HEK293 (cell line): ENCODE results near the gene XBP1.

ENCODE experiments used
- CTCF ChIA-PET: fragments of 350-600 bp; formaldehyde crosslinking; extraction: SDS; loops from one replicate; lab custom pipeline; 2021; ENCODE audit warnings: antibody characterized with exemption; lab: Yijun Ruan, JAX
- POLR2A ChIA-PET: fragments of 300-600 bp; formaldehyde crosslinking; extraction: SDS; loops from one replicate; lab custom pipeline; 2020; ENCODE audit warnings: antibody characterized with exemption, inconsistent platforms; lab: Yijun Ruan, JAX
- H3K27ac ChIP-seq: fragments of 200-500 bp; sonication (Bioruptor generic); 2 replicates; pipeline ENCODE4 v1.5.1; 2014; ENCODE audit warnings: low read depth, low read length, control low read depth, inconsistent platforms; ENCODE audit errors: extremely low read depth
- H3K36me3 ChIP-seq, 2 experiments: fragments of 200-500 bp in 1 of 2; sonication (Bioruptor generic) in 1 of 2; 1 replicate in 1 of 2; 2 replicates in 1 of 2; pipeline ENCODE4 v1.5.1; 2014 to 2017; ENCODE audit warnings: inconsistent platforms in 2 of 2, low read length in 2 of 2; ENCODE audit not compliant: control insufficient read depth in 2 of 2, insufficient read depth in 1 of 2
- H3K4me1 ChIP-seq: fragments of 200-500 bp; sonication (Bioruptor generic); 2 replicates; pipeline ENCODE4 v1.5.1; 2014; ENCODE audit warnings: mild to moderate bottlenecking, low read length, inconsistent platforms; ENCODE audit not compliant: control insufficient read depth, insufficient read depth
- H3K4me3 ChIP-seq: 2 replicates; pipeline ENCODE4 v1.5.1; 2011; ENCODE audit warnings: low read depth, mild to moderate bottlenecking, control low read depth, low read length, moderate library complexity
- H3K9me3 ChIP-seq: fragments of 200-500 bp; sonication (Bioruptor generic); 2 replicates; pipeline ENCODE4 v1.5.1; 2014; ENCODE audit warnings: low read depth, low read length, inconsistent platforms; ENCODE audit not compliant: control insufficient read depth, insufficient read depth
- BCL11A ChIP-seq: fragments of 450-650 bp; formaldehyde crosslinking; IDR thresholded peaks from 2 replicates; pipeline ENCODE4 v1.5.1; 2016; ENCODE audit warnings: low read depth, missing biosample characterization, missing genetic modification characterization
- BCL11B ChIP-seq: fragments of 450-650 bp; formaldehyde crosslinking; IDR thresholded peaks from 2 replicates; pipeline ENCODE4 v1.5.1; 2016; ENCODE audit warnings: low read depth, missing biosample characterization, missing genetic modification characterization
- IKZF3 ChIP-seq: fragments of 450-650 bp; IDR thresholded peaks from 2 replicates; pipeline ENCODE4 v1.5.0; 2018; ENCODE audit warnings: missing biosample characterization, mild to moderate bottlenecking, missing genetic modification characterization, moderate library complexity
- KLF16 ChIP-seq: fragments of 450-650 bp; formaldehyde crosslinking; IDR thresholded peaks from 2 replicates; pipeline ENCODE4 v1.5.1; 2017; ENCODE audit warnings: missing biosample characterization, missing genetic modification characterization
- KLF7 ChIP-seq: fragments of 450-650 bp; formaldehyde crosslinking; IDR thresholded peaks from 2 replicates; pipeline ENCODE4 v1.5.1; 2016; ENCODE audit warnings: missing biosample characterization, missing genetic modification characterization, borderline replicate concordance
- KLF9 ChIP-seq: fragments of 450-650 bp; formaldehyde crosslinking; IDR thresholded peaks from 2 replicates; pipeline ENCODE4 v1.5.1; 2016; ENCODE audit warnings: missing biosample characterization, missing genetic modification characterization, low read depth
- SP7 ChIP-seq: fragments of 450-650 bp; formaldehyde crosslinking; IDR thresholded peaks from 2 replicates; pipeline ENCODE4 v1.5.1; 2016; ENCODE audit warnings: missing biosample characterization, missing genetic modification characterization
- ZFP3 ChIP-seq: fragments of 450-650 bp; formaldehyde crosslinking; IDR thresholded peaks from 2 replicates; pipeline ENCODE4 v1.5.1; 2016; ENCODE audit warnings: low read depth, missing biosample characterization, missing genetic modification characterization
- ZNF211 ChIP-seq: fragments of 450-650 bp; formaldehyde crosslinking; IDR thresholded peaks from 2 replicates; pipeline ENCODE4 v1.5.1; 2016; ENCODE audit warnings: low read depth, missing biosample characterization, missing genetic modification characterization
- ZNF354C ChIP-seq: fragments of 450-650 bp; formaldehyde crosslinking; IDR thresholded peaks from 2 replicates; pipeline ENCODE4 v1.5.1; 2016; ENCODE audit warnings: missing biosample characterization, missing genetic modification characterization, low read depth, borderline replicate concordance
- ZNF391 ChIP-seq: fragments of 450-650 bp; formaldehyde crosslinking; IDR thresholded peaks from 2 replicates; pipeline ENCODE4 v1.5.1; 2016; ENCODE audit warnings: low read depth, missing biosample characterization, missing genetic modification characterization, borderline replicate concordance
- ZNF473 ChIP-seq: fragments of 450-650 bp; formaldehyde crosslinking; IDR thresholded peaks from 2 replicates; pipeline ENCODE4 v1.5.1; 2017; ENCODE audit warnings: missing biosample characterization, missing genetic modification characterization
- ZNF548 ChIP-seq: fragments of 450-650 bp; formaldehyde crosslinking; IDR thresholded peaks from 2 replicates; pipeline ENCODE4 v1.5.1; 2016; ENCODE audit warnings: missing biosample characterization, missing genetic modification characterization
- ZNF561 ChIP-seq: fragments of 450-650 bp; IDR thresholded peaks from 2 replicates; pipeline ENCODE4 v1.5.1; 2018; ENCODE audit warnings: missing biosample characterization, missing genetic modification characterization, borderline replicate concordance
- ZNF660 ChIP-seq: fragments of 450-650 bp; IDR thresholded peaks from 2 replicates; pipeline ENCODE4 v1.5.1; 2018; ENCODE audit warnings: missing biosample characterization, mild to moderate bottlenecking, missing genetic modification characterization
- ZNF664 ChIP-seq: fragments of 450-650 bp; formaldehyde crosslinking; IDR thresholded peaks from 2 replicates; pipeline ENCODE4 v1.5.1; 2016; ENCODE audit warnings: missing biosample characterization, missing genetic modification characterization
- TF ChIP-seq, protein P1 (sequence below): fragments of 450-650 bp; formaldehyde crosslinking; IDR thresholded peaks from 2 replicates; pipeline ENCODE4 v1.5.1; 2016; ENCODE audit warnings: missing biosample characterization, missing genetic modification characterization
- TF ChIP-seq, protein P2 (sequence below): fragments of 450-650 bp; formaldehyde crosslinking; IDR thresholded peaks from 2 replicates; pipeline ENCODE4 v1.5.1; 2016; ENCODE audit warnings: missing biosample characterization, missing genetic modification characterization
- TF ChIP-seq, protein P3 (sequence below): fragments of 450-650 bp; formaldehyde crosslinking; IDR thresholded peaks from 2 replicates; pipeline ENCODE4 v1.5.1; 2016; ENCODE audit warnings: missing biosample characterization, missing genetic modification characterization
- TF ChIP-seq, protein P4 (sequence below): fragments of 450-650 bp; formaldehyde crosslinking; IDR thresholded peaks from 2 replicates; pipeline ENCODE4; 2016; ENCODE audit warnings: missing biosample characterization, missing genetic modification characterization
- TF ChIP-seq, protein P5 (sequence below): fragments of 450-650 bp; formaldehyde crosslinking; IDR thresholded peaks from 2 replicates; pipeline ENCODE4 v1.5.1; 2016; ENCODE audit warnings: missing biosample characterization, missing genetic modification characterization
- TF ChIP-seq, protein P6 (sequence below): fragments of 450-650 bp; formaldehyde crosslinking; IDR thresholded peaks from 2 replicates; pipeline ENCODE4 v1.5.1; 2017; ENCODE audit warnings: missing biosample characterization, missing genetic modification characterization
- TF ChIP-seq, protein P7 (sequence below): fragments of 450-650 bp; formaldehyde crosslinking; IDR thresholded peaks from 2 replicates; pipeline ENCODE4 v1.5.1; 2016; ENCODE audit warnings: missing biosample characterization, missing genetic modification characterization, low read depth

XBP1 gene

DNA sequence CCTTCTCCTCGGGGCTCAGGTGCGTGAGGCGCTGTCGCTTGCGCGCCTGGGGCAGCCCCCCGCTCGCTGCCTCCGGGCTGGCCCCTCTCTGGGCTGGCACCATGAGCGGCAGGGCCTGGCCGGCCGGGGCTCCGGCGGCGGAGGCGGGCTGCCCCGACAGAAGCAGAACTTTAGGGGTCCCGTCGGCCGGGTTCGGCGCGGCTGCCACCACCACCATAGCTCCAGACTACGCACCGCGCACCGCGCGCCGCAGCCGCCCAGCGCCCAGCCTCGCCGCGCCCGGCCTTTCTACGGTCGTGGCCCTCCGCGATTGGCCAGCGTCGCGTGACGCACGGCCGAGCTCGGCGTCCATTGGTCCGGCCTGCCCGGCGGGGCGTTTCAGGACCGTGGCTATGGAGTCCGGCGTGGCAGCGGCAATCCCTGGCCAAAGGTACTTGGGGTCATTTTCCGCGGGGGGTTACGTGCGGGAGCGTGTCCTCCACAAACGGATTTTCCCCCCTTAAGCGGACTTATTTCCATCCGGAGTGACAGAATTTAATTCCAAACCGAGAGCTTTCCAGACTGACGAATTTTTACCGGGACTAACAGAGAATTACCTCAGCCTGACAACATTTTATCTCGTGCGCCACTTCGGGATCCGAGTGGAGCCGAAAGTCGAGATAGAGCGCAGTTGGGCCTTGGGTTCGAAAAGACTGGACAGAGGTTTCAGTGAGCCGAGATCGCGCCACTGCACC, at the start of gene XBP1:
Gene XBP1, minus strand, starts transcription at position 262 of the 734 bp plus-strand sequence.
- Histone ChIP-seq H3K4me1 (no peaks in the 10 kb centered on the region), H3K36me3 (peaks cover 31 to 36% of the 10 kb centered on the region in 2 experiments), H3K4me3 (peak within 1 kb of the TSS; percentile 86), H3K27ac (peak within 1 kb of the TSS; percentile 86), H3K9me3 (no peaks in the 10 kb centered on the region)
- ChIA-PET CTCF (interaction anchor here (0.5 to 1.0 kb wide), 5 partner anchors 11 to 245 kb away, joined by 3 to 4 read pairs (median 3); no protein-coding TSS in a partner anchor), POLR2A (interaction anchor here (0.5 to 3.1 kb wide), 28 partner anchors 8 to 881 kb away, joined by 3 to 25 read pairs (median 4); partner anchors contain the start of genes CCDC117 and PITPNB)
- TF ChIP-seq ZNF664 (tag by site-specific recombination) (no peak), ZNF548 (tag by site-specific recombination) (no peak), BCL11A (tag by site-specific recombination) (peak; percentile 44; the same call in 1 of the 2 replicates), KLF7 (tag by site-specific recombination) (no peak), ZNF211 (tag by site-specific recombination) (no peak), SP7 (tag by site-specific recombination) (peak; percentile 47; the same call in 1 of the 2 replicates), ZNF660 (tag by site-specific recombination) (peak; percentile 45), KLF16 (no peak; the same call in 1 of the 2 replicates), KLF9 (tag by site-specific recombination) (no peak), ZNF473 (tag by site-specific recombination) (no peak), ZFP3 (tag by site-specific recombination) (no peak), BCL11B (peak; percentile 65; the same call in 1 of the 2 replicates), IKZF3 (tag by site-specific recombination) (peak; percentile 80), ZNF561 (tag by site-specific recombination) (peak; percentile 37; the same call in 1 of the 2 replicates), ZNF354C (tag by site-specific recombination) (no peak), ZNF391 (tag by site-specific recombination) (no peak)
- TF ChIP-seq, protein P1, sequence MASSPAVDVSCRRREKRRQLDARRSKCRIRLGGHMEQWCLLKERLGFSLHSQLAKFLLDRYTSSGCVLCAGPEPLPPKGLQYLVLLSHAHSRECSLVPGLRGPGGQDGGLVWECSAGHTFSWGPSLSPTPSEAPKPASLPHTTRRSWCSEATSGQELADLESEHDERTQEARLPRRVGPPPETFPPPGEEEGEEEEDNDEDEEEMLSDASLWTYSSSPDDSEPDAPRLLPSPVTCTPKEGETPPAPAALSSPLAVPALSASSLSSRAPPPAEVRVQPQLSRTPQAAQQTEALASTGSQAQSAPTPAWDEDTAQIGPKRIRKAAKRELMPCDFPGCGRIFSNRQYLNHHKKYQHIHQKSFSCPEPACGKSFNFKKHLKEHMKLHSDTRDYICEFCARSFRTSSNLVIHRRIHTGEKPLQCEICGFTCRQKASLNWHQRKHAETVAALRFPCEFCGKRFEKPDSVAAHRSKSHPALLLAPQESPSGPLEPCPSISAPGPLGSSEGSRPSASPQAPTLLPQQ (tag by site-specific recombination) = peak; percentile 87; the same call in 1 of the 2 replicates
- TF ChIP-seq, protein P2, sequence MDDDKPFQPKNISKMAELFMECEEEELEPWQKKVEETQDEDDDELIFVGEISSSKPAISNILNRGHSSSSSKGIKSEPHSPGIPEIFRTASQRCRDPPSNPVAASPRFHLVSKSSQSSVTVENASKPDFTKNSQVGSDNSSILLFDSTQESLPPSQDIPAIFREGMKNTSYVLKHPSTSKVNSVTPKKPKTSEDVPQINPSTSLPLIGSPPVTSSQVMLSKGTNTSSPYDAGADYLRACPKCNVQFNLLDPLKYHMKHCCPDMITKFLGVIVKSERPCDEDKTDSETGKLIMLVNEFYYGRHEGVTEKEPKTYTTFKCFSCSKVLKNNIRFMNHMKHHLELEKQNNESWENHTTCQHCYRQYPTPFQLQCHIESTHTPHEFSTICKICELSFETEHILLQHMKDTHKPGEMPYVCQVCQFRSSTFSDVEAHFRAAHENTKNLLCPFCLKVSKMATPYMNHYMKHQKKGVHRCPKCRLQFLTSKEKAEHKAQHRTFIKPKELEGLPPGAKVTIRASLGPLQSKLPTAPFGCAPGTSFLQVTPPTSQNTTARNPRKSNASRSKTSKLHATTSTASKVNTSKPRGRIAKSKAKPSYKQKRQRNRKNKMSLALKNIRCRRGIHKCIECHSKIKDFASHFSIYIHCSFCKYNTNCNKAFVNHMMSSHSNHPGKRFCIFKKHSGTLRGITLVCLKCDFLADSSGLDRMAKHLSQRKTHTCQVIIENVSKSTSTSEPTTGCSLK (tag by site-specific recombination) = no peak
- TF ChIP-seq, protein P3, sequence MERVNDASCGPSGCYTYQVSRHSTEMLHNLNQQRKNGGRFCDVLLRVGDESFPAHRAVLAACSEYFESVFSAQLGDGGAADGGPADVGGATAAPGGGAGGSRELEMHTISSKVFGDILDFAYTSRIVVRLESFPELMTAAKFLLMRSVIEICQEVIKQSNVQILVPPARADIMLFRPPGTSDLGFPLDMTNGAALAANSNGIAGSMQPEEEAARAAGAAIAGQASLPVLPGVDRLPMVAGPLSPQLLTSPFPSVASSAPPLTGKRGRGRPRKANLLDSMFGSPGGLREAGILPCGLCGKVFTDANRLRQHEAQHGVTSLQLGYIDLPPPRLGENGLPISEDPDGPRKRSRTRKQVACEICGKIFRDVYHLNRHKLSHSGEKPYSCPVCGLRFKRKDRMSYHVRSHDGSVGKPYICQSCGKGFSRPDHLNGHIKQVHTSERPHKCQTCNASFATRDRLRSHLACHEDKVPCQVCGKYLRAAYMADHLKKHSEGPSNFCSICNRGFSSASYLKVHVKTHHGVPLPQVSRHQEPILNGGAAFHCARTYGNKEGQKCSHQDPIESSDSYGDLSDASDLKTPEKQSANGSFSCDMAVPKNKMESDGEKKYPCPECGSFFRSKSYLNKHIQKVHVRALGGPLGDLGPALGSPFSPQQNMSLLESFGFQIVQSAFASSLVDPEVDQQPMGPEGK = peak; percentile 82
- TF ChIP-seq, protein P4, sequence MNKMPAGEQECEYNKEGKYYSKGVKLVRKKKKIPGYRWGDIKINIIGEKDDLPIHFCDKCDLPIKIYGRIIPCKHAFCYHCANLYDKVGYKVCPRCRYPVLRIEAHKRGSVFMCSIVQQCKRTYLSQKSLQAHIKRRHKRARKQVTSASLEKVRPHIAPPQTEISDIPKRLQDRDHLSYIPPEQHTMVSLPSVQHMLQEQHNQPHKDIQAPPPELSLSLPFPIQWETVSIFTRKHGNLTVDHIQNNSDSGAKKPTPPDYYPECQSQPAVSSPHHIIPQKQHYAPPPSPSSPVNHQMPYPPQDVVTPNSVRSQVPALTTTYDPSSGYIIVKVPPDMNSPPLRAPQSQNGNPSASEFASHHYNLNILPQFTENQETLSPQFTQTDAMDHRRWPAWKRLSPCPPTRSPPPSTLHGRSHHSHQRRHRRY (tag by site-specific recombination) = no peak
- TF ChIP-seq, protein P5, sequence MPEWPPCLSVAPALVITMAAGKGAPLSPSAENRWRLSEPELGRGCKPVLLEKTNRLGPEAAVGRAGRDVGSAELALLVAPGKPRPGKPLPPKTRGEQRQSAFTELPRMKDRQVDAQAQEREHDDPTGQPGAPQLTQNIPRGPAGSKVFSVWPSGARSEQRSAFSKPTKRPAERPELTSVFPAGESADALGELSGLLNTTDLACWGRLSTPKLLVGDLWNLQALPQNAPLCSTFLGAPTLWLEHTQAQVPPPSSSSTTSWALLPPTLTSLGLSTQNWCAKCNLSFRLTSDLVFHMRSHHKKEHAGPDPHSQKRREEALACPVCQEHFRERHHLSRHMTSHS (tag by site-specific recombination) = no peak
- TF ChIP-seq, protein P6, sequence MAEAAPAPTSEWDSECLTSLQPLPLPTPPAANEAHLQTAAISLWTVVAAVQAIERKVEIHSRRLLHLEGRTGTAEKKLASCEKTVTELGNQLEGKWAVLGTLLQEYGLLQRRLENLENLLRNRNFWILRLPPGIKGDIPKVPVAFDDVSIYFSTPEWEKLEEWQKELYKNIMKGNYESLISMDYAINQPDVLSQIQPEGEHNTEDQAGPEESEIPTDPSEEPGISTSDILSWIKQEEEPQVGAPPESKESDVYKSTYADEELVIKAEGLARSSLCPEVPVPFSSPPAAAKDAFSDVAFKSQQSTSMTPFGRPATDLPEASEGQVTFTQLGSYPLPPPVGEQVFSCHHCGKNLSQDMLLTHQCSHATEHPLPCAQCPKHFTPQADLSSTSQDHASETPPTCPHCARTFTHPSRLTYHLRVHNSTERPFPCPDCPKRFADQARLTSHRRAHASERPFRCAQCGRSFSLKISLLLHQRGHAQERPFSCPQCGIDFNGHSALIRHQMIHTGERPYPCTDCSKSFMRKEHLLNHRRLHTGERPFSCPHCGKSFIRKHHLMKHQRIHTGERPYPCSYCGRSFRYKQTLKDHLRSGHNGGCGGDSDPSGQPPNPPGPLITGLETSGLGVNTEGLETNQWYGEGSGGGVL (tag by site-specific recombination) = no peak
- TF ChIP-seq, protein P7, sequence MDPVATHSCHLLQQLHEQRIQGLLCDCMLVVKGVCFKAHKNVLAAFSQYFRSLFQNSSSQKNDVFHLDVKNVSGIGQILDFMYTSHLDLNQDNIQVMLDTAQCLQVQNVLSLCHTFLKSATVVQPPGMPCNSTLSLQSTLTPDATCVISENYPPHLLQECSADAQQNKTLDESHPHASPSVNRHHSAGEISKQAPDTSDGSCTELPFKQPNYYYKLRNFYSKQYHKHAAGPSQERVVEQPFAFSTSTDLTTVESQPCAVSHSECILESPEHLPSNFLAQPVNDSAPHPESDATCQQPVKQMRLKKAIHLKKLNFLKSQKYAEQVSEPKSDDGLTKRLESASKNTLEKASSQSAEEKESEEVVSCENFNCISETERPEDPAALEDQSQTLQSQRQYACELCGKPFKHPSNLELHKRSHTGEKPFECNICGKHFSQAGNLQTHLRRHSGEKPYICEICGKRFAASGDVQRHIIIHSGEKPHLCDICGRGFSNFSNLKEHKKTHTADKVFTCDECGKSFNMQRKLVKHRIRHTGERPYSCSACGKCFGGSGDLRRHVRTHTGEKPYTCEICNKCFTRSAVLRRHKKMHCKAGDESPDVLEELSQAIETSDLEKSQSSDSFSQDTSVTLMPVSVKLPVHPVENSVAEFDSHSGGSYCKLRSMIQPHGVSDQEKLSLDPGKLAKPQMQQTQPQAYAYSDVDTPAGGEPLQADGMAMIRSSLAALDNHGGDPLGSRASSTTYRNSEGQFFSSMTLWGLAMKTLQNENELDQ (tag by site-specific recombination) = no peak
